Dermis blood vessel endothelial cell (primary cell): ENCODE results near the gene MTRFR. TPM values are rescaled to one million over a fixed set of nuclear protein-coding genes. Genes with fewer than 3 reads are reported as not detected.
A peak's percentile ranks its signal among the peaks of the same experiment; 100 is the strongest.

ENCODE experiments used
- DNase-seq: peaks from one replicate; pipeline ENCODE4 v3.0.0; 2010
- total RNA-seq: library from RNA; depleted of rRNA; stranded (reverse); fragments of >200 nt; gene quantifications from 2 replicates; pipeline ENCODE4 v1.2.3, GENCODE V29; 2014

The MTRFR gene
- total RNA-seq, 1 donor from 2014 or later: 10.2 TPM

- no peak for DNase-seq
These were observed 17.5 kb downstream of the MTRFR start for GRCh38 chr12:123250471-123251383.

- DNase-seq: no peak
These were observed 18.3 kb downstream of the MTRFR start for GRCh38 chr12:123251403-123252076.

- DNase-seq: peak; percentile 27
These were observed 19.1 kb downstream of the MTRFR start for GRCh38 chr12:123252365-123252764.

DNA sequence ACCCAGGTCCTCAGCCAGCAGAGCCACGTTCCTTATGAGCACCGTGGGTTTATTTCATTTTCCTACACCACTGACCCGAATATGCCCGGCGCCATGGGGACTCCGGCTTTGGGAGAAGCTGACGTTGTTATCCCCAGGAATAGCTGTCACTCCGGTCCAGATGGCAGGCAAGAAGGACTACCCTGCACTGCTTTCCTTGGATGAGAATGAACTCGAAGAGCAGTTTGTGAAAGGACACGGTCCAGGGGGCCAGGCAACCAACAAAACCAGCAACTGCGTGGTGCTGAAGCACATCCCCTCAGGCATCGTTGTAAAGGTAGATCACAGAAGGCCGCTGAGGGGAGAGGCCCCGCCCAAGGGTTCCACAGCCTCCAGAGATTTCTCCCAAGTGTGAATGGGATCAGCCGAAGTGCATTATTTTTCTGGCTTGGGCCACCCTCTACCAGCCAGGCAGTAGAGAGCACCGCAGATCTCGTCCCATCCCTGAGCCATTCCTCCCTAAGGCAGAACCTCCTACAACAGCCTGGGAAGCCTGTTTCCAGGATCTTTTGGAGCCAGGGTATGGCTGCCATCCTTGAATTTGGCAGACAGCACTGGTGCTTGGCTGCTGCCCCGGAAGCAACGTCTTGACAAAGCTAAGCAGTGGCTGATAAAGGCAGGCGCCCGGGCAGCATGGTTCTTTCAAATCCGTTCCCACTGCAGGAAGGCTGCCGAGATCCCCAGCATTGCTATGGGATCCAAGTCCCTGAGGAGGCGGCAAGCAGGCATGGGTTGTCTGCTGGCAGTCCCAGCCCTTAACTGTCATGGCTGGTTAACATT lies 20.6 kb downstream of the MTRFR start:
- DNase-seq: no peak

GRCh38 chr12:123254853-123255446 lies 21.7 kb downstream of the MTRFR start:
- DNase-seq: no peak

DNA sequence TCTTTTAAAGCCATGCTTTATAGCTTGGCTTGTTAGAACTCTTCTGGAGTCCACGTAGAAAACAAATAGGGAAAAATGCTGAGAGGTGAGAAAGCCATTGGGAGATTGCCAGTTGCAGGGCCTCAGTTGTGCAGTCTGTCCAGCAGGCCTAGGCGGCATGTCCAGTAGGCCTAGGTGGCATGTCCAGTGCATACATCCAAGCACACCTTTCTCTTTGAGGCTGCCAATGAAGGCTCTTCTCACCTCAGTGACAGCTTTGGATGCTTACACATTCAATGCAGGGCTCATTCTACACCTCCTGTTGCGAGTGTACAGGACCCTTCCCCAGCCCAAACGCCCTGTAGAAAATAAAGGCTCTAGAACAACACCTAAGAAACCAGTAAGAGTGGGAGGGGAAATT lies 25.4 kb downstream of the MTRFR start:
- no peak for DNase-seq

DNA sequence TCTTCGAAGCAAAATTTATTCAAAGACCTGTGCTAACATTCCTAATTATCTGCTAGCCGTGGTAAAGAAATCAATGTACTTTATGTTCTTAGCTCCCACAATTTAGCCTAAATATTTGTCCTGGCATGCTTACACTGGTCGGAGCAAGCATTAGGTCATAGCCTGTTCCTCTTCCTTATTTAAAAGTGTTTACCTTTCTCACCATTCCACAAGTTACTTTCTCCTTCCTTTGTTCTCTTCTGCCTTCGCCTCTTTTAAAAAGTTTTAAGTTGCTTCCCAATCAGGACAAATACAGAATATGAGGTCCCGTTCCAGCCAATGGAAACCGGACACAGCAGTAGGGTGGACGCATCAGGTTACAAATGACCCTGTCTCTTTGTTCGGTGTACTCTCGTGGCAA lies 26.8 kb downstream of the MTRFR start:
- DNase-seq: no peak

DNA sequence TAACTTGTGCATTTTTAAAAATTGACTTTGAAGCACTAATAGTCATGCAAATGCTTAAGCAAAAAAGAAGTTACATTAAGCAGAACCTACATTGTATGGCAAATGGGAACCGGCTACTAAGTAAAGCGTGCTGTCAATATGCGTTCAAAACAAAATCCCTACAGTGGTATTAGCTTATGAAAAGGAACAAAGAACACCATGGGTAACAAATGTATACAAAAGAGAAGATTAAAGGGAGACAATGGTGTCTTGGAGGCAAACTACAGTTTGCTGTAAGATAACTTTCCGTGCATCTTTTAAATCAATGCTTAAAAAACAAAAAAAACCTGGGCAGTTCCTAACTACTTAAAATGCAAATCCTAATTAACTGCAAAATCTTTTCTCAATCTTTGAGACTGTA lies 28.0 kb downstream of the MTRFR start:
- DNase-seq: no peak

DNA sequence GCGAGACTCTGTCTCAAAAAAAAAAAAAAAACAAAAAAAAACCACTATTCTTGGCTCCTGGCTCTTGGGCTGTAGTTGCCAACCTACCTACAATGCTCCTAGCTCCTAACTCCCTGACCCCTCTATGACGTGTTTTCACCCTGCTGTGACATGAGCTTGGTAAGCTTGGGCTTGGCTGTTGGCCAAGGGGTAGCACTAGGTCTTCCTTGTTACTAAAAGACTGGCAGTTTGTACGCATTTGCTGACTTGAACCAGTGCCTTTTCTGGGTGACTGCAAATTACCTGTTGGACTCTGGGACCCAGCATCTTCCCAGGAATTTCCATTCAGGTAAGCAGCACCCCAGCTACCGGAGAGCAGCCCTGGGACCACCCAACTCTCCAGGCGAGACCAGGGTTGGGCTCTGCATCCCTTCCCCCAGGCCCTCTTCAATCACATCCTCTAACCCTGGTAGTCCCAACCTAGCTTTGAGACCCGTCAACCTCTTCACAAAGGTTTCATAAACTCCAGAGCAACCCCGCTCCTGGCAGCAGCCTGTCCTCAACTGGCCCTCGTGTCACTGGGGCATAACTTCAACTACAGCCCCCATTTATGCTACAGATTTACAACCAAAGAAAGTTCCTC lies 30.1 kb downstream of the MTRFR start:
- no peak for DNase-seq

DNA sequence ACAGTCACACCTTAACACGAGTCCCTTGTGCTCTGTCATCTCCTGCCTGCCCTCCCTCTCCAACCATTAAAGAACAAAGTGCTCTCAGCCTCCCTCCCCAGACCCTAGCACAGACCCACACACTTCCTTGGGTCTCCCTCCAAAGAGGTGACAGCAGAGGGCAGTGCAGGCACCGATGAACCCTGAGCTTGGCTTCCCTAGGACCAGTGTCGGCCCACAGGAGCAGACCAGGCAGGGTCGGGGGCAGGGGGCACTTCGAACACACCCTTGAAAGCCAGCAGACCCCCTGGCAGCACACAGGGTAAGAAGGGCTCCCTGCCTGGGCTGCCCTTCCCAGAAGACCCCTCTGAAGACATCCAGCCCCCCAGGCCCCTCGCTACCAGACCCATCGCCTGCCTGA lies 31.4 kb downstream of the MTRFR start:
- peak; percentile 40 for DNase-seq

DNA sequence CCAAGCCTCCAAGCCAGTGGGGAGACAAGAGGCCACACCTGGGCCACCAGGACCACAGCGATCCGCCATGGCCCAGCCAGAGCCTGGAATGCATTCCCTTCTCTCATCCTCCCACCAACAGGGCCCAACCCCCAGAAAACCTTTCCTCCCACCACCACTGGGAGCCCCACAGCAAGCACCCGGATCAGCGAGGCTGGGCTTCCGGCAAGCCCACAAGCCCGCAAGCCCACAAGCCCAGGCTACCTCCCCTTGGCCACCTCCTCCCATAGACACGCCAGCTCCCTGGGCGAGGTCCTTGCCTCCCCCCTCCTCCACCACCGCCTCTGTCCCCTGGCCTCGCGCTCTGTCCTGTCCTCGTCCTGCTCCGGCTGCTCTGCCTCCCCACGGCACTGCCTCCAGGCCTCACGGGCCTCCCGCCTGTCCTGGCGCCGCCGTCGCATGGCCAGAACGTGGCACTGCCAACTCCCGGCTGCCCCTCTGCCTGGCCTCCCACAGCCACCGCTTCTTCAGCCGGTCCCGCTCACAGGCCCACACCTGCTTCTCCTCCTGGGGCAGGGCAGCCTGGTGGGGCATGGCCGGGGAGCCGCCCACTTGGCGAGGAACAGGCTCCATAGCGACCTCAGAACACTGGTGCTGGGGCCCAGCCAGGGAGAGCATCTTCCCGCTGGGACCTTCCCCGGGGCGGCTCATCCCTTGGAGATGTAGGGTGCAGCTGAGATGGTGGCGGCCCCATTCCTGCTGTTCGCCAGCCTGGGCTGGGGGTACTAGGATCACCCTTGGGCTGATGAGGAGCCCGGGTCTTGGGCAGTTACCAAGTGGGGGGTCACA lies 32.8 kb downstream of the MTRFR start:
- no peak for DNase-seq

- DNase-seq: no peak
These were observed 33.5 kb downstream of the MTRFR start for GRCh38 chr12:123266679-123267277.

DNA sequence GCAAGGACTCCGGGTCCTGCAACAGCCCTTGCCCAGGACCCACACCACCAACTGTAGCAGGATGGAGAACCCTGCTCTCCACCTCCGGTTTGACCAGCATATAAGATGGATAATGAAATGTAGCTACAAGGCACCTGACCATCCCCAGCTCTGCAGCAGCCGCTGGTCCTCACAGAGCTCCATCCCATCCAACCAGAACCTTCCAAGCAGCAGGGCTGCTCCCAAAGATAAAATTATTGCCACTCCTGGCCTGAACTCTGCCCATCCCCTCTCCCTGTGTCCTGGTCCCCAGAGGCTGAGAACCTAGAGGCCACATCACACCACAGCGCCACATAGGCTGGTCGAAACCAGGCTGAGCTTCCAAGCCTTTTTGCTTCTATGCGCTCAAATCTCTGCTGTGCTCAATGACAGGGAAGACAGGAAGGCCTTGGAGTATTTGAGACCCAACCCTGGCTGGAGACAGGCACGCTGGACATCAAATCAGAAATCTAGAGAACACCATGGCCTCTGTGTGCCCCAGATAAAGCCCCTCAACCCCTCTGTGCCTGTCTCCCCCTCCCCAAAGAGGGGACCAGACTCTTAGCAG lies 34.2 kb downstream of the MTRFR start:
- no peak for DNase-seq

DNA sequence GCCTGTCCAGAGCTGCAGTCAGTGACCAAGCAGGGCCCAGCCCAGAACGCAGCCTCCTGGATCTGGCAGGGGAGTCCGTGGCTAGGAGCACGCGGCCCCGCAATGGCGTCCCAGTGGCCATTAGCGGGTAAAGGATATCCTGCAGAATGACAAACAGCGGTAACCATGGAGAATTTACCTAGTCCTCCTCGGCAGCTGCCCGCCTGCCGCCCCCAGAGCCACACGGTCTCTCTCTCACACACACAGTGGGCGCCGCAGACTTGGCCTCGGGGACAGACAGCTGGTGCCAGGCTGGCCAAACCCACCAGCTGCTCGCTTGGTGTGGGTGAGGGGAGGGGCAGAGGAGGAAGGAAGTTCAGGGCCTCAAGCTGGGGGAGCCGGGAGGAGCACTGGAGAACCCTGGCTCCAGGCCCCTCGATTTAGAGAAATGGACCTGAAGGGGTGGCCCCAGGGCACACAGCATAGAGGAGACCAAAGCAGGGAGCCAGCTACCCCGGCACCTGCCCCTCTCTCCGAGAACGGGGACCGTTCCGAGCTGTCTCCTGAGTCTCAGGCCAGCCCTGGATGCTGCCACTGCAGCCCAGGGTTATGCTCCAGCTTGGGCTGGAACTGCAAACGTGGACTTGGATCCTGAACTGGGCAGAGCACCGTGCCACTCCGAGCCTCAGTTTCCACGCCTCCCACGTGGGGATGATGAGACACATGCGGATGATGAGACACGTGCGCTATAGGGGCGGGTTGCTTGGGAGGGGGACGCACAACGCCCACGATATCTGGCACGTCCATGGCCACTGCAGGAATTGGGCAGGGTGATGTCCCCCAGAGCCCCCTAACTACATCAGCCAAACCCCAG lies 35.0 kb downstream of the MTRFR start:
- peak; percentile 62 for DNase-seq

GRCh38 chr12:123268850-123269249 lies 35.6 kb downstream of the MTRFR start:
- DNase-seq: no peak

GRCh38 chr12:123269395-123269892 lies 36.2 kb downstream of the MTRFR start:
- DNase-seq: peak; percentile 76

DNA sequence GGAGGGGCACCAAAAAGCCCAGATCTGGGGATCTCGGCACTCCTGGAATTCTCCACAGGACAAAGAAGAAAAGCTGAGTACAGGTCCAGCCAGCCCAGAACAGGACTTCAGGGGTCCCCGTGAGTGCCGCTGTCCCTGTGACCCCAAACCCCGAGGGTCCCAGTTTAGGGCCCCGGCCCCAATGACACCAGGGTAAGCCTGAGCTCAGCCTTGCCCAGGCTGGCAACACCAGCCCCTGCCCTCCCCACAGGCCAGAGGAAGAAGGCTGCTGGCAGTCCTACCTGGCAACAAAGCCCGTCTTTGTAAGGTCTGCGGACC lies 36.6 kb downstream of the MTRFR start:
- no peak for DNase-seq

DNA sequence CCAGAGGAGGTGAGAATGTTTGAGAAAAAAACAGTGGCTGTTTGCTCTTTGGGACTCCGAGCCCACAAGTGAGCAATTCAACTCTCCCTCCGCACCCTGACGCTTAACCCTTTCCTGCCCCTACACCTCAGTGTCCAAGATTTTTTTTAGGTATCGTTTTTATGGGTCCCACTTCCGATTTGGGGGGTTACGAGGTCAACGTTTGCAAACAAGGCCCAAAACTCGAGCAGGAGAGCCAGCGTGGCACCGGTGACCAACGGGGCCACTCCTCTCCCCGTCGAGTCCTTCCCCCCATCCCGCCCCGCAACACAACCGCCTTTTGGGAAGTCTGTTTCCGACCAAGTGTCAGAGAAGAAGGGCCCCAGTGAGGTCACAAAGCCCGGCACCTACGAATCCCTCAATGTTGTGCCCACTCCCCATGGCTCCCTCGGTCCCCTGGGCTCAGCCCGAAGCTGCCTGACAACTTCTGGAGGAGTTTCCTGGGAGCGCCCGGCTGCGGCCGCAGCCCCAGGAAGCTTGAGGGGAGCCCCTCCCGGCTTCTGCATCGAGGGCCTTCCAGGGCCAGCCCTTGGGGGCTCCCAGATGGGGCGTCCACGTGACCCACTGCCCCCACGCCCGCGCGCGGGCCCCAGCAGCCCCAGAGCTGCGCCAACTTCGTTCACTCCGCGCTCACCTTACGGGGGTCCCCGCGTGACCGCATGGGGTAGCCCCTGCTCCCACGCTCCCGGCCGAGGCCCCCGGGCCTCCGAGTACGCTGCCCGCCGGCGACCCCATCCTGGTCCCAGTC lies 37.2 kb downstream of the MTRFR start:
- DNase-seq: peak; percentile 31
